Measurements from ENCODE around the gene UBE3B. TPM values are rescaled to one million over a fixed set of nuclear protein-coding genes. Genes with fewer than 3 reads are reported as not detected.

The UBE3B gene
- total RNA-seq, 1 experiment from 2014 or later: 25.7 TPM

- no peak for ATAC-seq
Measured at GRCh38 chr12:109489955-109490565, 12.6 kb downstream of the UBE3B start.

GRCh38 chr12:109491671-109492070, 14.2 kb downstream of the UBE3B start:
- no peak overlapping the region for H3K4me3 ChIP-seq (ENCODE audit: low read length)
- no peak overlapping the region for H3K4me2 ChIP-seq (ENCODE audit: low read length)
- H3K4me1 ChIP-seq (ENCODE audit: insufficient read depth, low read length): no peaks in the 10 kb centered on the region
- POLR2A ChIA-PET (ENCODE audit: unreplicated experiment): no interaction called here
- no peak overlapping the region for H2AFZ ChIP-seq (ENCODE audit: low read length)
- H3K27ac ChIP-seq (ENCODE audit: low read length): no peak overlapping the region
- H3K36me3 ChIP-seq (ENCODE audit: low read depth, low read length): peaks cover 52% of the 10 kb centered on the region
- H3K27me3 ChIP-seq (ENCODE audit: low read length): no peaks in the 10 kb centered on the region
- no peaks in the 10 kb centered on the region for H3F3A ChIP-seq (ENCODE audit: low read length, unreplicated experiment)
- no peak for DNase-seq
- CTCF ChIA-PET: interaction anchor here (1.1 kb wide), 1 partner anchor 63 kb away, joined by 4 read pairs; no protein-coding TSS in a partner anchor
- no peak for TF ChIP-seq EZH2phosphoT487 (IDR thresholded peaks at IDR 0.05; ENCODE audit: borderline replicate concordance, low read length)
- TF ChIP-seq EZH2 (IDR thresholded peaks at IDR 0.05; ENCODE audit: low read length, unreplicated experiment): no peak
- no peak for TF ChIP-seq CTCF (conservative IDR thresholded peaks at IDR 0.05; ENCODE audit: low read depth, low read length)
- no peak for ATAC-seq
- no peaks in the 10 kb centered on the region for H3K9me3 ChIP-seq (ENCODE audit: low read length)
- intact Hi-C loops (cut with micrococcal nuclease): loop anchor here (5.0 kb wide), 1 partner anchor 59 kb away; no protein-coding TSS in a partner anchor
- no peak overlapping the region for H3K9ac ChIP-seq (ENCODE audit: low read length)
- no TSS peak for BruUV-seq (replicated peaks)
- no peaks in the 10 kb centered on the region for H4K20me1 ChIP-seq (ENCODE audit: low read length)
- H3K9me2 ChIP-seq (replicated peaks; ENCODE audit: low read length): no peaks in the 10 kb centered on the region
- no peaks in the 10 kb centered on the region for H3K79me2 ChIP-seq (ENCODE audit: low read length)

More at GRCh38 chr12:109489955-109490565, 12.6 kb downstream of the UBE3B start:
- POLR2A ChIA-PET (ENCODE audit: unreplicated experiment): interaction anchor here (0.7 kb wide), 1 partner anchor 20 kb away, joined by 7 read pairs; no protein-coding TSS in a partner anchor
- Histone ChIP-seq H3K27ac (ENCODE audit: low read length) (no peak overlapping the region), H2AFZ (ENCODE audit: low read length) (no peak overlapping the region), H3K9ac (ENCODE audit: low read length) (no peak overlapping the region), H3K9me3 (ENCODE audit: low read length) (no peaks in the 10 kb centered on the region), H3K36me3 (ENCODE audit: low read depth, low read length) (peaks cover 59% of the 10 kb centered on the region), H3K4me1 (ENCODE audit: insufficient read depth, low read length) (no peaks in the 10 kb centered on the region), H3K9me2 (replicated peaks; ENCODE audit: low read length) (no peaks in the 10 kb centered on the region), H3K79me2 (ENCODE audit: low read length) (no peaks in the 10 kb centered on the region), H3K27me3 (ENCODE audit: low read length) (no peaks in the 10 kb centered on the region), H3K4me2 (ENCODE audit: low read length) (no peak overlapping the region), H3K4me3 (ENCODE audit: low read length) (no peak overlapping the region), H3F3A (ENCODE audit: low read length, unreplicated experiment) (no peaks in the 10 kb centered on the region), H4K20me1 (ENCODE audit: low read length) (no peaks in the 10 kb centered on the region)
- BruUV-seq (replicated peaks): no TSS peak
- TF ChIP-seq CTCF (conservative IDR thresholded peaks at IDR 0.05; ENCODE audit: low read depth, low read length): no peak
- TF ChIP-seq EZH2phosphoT487 (IDR thresholded peaks at IDR 0.05; ENCODE audit: borderline replicate concordance, low read length): no peak
- no peak for TF ChIP-seq EZH2 (IDR thresholded peaks at IDR 0.05; ENCODE audit: low read length, unreplicated experiment)
- CTCF ChIA-PET: no interaction called here
- no peak for DNase-seq
- intact Hi-C loops (cut with micrococcal nuclease): loop anchor here (5.0 kb wide), 1 partner anchor 58 kb away; no protein-coding TSS in a partner anchor

GRCh38 chr12:109492371-109492770, 14.9 kb downstream of the UBE3B start:
- no peaks in the 10 kb centered on the region for H4K20me1 ChIP-seq (ENCODE audit: low read length)
- no peak overlapping the region for H2AFZ ChIP-seq (ENCODE audit: low read length)
- H3K4me3 ChIP-seq (ENCODE audit: low read length): no peak overlapping the region
- no peaks in the 10 kb centered on the region for H3F3A ChIP-seq (ENCODE audit: low read length, unreplicated experiment)
- DNase-seq (peak; percentile 20), ATAC-seq (no peak)
- no peaks in the 10 kb centered on the region for H3K79me2 ChIP-seq (ENCODE audit: low read length)
- H3K4me2 ChIP-seq (ENCODE audit: low read length): no peak overlapping the region
- H3K4me1 ChIP-seq (ENCODE audit: insufficient read depth, low read length): no peaks in the 10 kb centered on the region
- CTCF ChIA-PET: interaction anchor here (1.1 kb wide), 1 partner anchor 64 kb away, joined by 4 read pairs; no protein-coding TSS in a partner anchor
- no TSS peak for BruUV-seq (replicated peaks)
- no peak overlapping the region for H3K27ac ChIP-seq (ENCODE audit: low read length)
- H3K36me3 ChIP-seq (ENCODE audit: low read depth, low read length): peaks cover 47% of the 10 kb centered on the region
- H3K9me3 ChIP-seq (ENCODE audit: low read length): no peaks in the 10 kb centered on the region
- H3K27me3 ChIP-seq (ENCODE audit: low read length): no peaks in the 10 kb centered on the region
- no peak for TF ChIP-seq CTCF (conservative IDR thresholded peaks at IDR 0.05; ENCODE audit: low read depth, low read length)
- no peak for TF ChIP-seq EZH2phosphoT487 (IDR thresholded peaks at IDR 0.05; ENCODE audit: borderline replicate concordance, low read length)
- no peak for TF ChIP-seq EZH2 (IDR thresholded peaks at IDR 0.05; ENCODE audit: low read length, unreplicated experiment)
- H3K9me2 ChIP-seq (replicated peaks; ENCODE audit: low read length): no peaks in the 10 kb centered on the region
- POLR2A ChIA-PET (ENCODE audit: unreplicated experiment): no interaction called here
- intact Hi-C loops (cut with micrococcal nuclease): loop anchor here (5.0 kb wide), 1 partner anchor 60 kb away; no protein-coding TSS in a partner anchor
- H3K9ac ChIP-seq (ENCODE audit: low read length): no peak overlapping the region

Data from PC-3 (cell line).